T-helper 1 cell treated with Interleukin-12 subunit alpha and Interleukin-12 subunit beta and Interleukin-4 antibody, amounts not matched to agents 30 ng/mL and 1 ng/mL, for 36 hours (primary cell): ENCODE results near the gene HES7. TPM values are rescaled to one million over a fixed set of nuclear protein-coding genes. Genes with fewer than 3 reads are reported as not detected.

ENCODE experiments used
- intact Hi-C: fragments of 100-400 bp; cut with micrococcal nuclease; formaldehyde crosslinking; loops from one replicate; pipeline ENCODE4 v1.15.1; 2024
- total RNA-seq: library from RNA; stranded (reverse); gene quantifications from 2 replicates; pipeline ENCODE4 v1.2.3, GENCODE V29; 2022

The HES7 gene
- total RNA-seq, 1 donor from 2014 or later, result 1.2 TPM

DNA sequence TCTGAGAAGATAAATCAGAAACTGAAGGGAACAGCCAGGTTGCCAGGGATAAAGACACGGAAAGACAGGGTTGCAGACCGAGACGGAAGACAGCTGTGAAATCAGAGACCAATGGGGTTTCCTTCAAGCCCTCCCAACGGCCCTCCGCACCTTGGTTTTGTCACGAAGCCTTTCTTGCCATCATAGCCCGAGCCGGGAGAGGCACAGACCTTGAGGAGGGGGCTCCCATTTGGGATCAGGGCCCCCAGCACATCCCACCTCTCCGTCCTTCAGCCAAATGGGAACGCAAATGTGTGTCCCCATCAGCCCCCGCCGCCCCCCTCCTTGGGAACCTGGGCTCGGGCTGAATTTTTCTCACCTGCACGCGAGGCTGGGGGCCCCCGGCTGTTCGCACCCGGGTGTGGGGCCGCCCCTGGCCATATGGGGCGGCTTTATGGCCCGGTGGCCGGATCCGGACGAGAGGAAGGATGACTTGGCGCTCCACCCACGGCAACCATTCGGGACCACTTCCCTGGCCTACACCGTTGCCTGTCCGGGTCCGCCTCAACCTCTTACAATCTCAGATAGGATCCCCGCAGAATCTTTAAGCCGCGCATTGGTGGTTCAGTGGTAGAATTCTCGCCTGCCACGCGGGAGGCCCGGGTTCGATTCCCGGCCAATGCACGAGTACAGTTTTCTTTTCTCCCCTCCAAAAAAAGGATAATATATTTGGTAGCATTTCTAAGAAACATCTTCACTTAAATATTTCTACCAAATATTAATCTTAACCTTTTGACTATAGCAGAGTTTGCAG, 1.4 kb upstream of the HES7 start:
- intact Hi-C loops, result loop anchor here (1.0 to 10.0 kb wide), 4 partner anchors 13 to 619 kb away; partner anchors contain the start of genes CCDC42 and RPL26

DNA sequence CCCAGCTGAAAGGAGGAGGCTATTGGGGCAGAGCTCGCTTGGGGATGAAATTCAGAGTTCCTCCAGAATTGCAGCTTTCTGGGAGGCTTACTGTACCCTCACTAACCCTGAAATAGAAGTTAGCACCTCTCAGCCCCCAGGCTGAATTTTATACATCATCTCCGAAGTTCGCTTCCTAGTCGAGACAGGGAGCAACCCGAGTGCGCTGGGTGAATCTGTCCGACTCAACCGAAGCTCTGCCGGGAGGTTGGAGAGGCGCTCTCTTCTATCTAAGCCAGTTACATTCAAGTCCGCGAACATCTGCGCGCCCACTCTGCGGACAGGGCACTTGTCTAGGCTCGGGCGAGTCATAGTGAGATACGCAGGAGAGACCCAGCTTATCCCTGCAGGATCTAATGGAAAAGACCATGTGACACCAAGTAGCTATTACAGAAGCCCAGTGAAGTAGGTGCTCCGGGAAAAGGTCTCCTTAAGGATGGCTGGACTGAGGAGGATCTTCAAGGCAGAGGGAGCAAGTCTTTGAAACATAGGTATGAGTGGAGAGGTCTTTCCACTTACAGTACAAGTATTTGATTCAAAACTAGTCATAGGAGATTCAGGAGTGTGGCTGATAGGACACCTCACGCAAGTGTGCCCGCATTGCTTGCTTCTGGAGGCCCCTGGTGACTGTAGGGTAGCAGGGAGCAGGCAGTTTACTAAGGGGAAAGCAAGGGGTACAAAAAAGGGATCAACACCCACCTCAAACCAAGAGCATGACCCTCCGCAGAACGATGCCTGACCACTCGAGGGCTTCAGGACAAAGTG, 646 bp upstream of the HES7 start:
- intact Hi-C loops, result loop anchor here (1.0 to 10.0 kb wide), 5 partner anchors 14 to 620 kb away; partner anchors contain the start of genes CCDC42 and RPL26

DNA sequence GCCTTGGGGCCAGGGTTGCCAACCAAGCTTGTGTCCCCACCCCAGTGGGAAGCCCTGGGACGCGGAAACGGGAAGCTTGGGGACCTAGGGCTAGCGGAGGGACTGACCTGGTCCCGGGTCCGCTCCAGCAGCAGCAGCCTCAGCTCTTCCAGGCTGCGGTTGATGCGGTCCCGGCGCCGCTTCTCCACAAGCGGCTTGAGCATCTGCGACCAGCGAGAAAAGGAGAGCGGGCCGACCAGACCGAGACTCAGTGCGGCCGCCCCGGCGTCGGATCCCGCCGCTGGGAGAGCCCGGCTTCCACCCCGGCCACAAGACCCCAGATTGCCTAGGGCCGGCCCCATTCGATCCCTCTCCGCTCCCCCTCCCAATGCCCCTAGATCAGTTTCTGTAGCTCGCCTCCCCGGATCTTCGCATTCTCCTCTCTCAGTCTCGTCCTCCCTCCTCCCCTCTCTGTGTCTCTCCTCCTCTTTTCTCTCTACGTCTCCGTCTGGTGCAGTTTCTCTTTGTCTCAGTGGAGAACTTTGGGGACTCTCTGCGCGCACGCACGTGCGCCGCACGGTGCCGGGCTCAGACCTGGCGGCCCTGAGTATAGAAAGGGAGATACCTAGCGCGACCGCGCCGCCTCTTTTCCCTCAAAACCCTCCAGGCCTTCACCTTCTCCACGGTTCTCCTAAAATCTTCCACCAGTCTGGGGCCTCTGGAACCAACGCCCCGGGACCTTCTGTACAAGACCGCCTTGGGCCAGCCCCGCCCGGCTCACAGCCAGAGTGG, 797 bp downstream of the HES7 start:
- intact Hi-C loops, result loop anchor here (5.0 to 10.0 kb wide), 2 partner anchors 281 to 622 kb away; partner anchors contain the start of gene CCDC42

DNA sequence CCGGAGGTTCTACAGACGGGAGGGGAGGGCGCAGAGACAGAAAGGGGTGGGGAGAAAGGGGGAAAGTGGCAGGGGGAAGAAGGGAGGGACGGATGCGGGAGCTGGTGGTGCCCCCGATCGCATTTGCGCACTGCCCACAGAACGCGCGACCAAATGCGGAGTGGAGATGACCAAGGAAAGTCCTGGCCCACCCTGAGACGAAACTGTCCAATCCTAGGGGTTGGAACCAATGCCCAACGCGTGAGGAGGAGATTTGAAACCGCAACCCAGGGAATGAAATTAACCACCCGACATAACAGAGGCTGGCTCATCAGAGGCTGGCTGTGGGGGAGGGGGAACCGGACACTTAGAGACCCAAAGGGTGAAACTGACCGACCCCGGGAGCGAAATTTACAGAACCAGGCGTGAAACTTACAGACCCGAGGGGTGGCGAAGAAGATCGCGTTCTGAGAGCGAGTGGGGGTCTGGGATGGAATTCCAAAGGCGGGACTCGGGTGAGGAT, 1.4 kb downstream of the HES7 start:
- intact Hi-C loops, result loop anchor here (5.0 to 10.0 kb wide), 2 partner anchors 280 to 622 kb away; partner anchors contain the start of gene CCDC42

DNA sequence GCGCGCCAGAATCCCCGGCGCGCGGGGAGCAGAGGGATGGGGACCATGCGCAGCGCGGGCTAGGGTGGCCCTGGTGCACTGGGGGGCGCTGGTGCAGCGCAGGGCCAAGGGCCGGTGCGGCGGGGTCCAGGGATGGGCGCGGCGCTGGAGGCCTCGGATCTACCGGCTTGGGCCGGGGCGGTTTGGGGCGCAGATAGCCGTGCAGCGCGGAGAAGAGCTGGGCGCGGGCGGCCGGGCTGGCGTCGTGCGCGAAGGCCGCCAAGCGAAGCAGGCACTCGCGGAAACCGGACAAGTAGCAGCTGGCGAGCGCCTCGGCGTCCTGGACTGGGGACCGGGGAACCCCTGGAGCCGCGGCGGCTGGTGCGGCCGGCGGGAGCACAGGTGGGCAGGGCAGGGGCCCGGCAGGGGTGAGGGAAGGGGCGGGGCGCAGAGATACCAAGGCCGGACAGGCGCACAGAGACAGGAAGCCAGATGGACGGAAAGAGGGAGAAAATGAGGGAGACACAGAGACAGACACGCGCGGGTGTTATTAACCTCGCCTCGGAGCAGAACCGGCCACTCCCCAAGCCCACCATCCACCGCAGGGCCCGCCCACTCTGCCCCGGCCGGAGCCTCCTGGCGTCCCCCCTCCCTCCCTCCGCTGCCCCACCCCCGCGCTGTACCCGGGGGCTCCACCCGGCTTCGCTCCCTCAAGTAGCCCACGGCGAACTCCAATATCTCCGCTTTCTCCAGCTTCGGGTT, 2.1 kb downstream of the HES7 start:
- intact Hi-C loops, result loop anchor here (5.0 to 10.0 kb wide), 2 partner anchors 280 to 623 kb away; partner anchors contain the start of gene CCDC42

DNA sequence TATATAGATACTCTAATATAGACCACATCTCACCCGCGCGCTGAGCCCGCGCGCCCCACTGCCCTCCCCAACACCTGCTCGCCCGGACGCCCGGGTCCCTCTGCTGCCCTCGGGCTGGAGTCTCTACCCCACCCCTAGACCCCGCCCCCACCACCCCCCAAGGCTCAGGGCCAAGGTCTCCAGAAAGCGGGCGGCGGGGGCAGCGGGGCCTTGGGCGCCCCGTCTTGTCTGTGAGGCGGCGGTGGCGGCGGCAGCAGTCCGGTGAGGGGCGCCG, 2.6 kb downstream of the HES7 start:
- intact Hi-C loops, result loop anchor here (5.0 to 10.0 kb wide), 2 partner anchors 279 to 623 kb away; partner anchors contain the start of gene CCDC42

DNA sequence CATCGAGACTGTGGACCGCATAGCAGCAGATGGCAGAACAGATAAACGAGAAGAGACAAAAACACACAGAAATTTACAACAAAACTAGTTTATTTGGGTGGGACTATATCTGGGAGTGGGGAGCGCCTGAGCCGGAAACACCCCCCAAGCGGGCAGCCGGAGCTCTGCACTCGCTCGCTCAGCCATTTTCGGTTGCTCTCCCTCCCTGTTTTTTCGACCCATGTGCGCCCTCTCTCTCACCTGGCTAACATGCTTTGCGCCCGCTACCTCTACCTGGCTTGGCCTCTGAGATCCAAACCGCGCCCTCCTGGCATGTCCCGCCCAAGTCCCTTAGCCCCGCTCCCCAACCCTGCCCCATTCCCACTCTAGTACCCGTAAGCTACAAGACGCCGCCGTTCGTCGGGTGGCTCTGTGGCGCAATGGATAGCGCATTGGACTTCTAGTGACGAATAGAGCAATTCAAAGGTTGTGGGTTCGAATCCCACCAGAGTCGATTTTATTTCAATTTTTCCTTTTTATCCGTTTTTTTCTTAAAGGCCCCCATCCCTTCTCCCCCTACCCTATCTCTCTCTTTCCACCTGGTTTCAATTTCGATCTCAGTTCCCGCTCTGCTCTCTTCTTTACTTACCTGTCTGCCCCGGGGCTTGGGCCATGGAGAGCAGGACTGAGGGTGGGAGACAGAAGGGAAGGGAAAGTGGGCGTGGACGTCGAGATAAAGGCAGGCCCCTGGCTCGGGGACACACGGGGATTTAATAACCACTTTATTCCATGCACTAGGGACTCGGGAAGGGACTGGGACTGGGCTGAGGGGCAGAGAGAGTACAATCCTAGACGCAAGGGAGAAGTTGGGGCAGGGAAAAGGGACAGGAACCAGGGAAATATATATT, 3.1 kb downstream of the HES7 start:
- intact Hi-C loops, result loop anchor here (1.0 to 10.0 kb wide), 4 partner anchors 38 to 624 kb away; partner anchors contain the start of genes CCDC42 and RPL26

DNA sequence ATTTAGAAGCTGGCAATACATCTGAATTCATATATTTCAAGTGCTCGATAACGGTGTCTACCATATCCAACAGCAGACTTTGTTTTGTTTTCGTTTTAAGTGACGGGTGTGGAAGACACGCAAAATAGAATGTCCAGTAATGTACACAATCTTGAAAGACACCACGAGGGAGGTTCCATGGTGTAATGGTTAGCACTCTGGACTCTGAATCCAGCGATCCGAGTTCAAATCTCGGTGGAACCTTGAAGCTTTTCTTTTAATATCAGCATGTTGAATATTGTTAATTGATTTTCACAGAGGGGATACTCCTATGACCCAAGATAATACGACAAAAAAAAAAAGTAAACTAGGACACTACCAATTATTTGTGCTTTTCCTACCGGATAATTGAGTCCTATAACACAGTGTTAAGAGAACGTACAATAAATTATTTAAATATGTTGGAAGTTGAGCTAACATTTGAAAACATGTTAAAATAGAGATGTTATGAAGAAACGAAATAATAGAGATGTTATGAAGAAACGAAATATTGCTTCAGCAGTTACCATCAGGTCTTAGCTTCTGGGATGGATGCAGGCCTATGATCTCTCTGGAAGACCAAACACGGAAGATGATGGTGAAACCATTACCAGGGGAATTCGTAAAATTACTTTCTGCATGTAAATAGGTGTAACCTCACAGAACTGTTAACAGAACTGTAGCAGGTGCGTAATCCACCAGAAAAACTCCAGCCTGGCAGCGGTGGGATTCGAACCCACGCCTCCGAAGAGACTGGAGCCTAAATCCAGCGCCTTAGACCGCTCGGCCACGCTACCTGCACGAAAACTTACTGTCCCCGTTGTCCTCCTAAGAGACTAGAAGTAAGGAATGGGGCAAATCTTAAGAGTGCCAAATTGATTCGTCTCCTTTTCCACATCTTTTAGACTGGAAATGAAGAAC, 4.1 kb downstream of the HES7 start:
- intact Hi-C loops, result loop anchor here (1.0 to 10.0 kb wide), 11 partner anchors 18 to 625 kb away; partner anchors contain the start of genes CCDC42, CNTROB, RPL26 and TRAPPC1

DNA sequence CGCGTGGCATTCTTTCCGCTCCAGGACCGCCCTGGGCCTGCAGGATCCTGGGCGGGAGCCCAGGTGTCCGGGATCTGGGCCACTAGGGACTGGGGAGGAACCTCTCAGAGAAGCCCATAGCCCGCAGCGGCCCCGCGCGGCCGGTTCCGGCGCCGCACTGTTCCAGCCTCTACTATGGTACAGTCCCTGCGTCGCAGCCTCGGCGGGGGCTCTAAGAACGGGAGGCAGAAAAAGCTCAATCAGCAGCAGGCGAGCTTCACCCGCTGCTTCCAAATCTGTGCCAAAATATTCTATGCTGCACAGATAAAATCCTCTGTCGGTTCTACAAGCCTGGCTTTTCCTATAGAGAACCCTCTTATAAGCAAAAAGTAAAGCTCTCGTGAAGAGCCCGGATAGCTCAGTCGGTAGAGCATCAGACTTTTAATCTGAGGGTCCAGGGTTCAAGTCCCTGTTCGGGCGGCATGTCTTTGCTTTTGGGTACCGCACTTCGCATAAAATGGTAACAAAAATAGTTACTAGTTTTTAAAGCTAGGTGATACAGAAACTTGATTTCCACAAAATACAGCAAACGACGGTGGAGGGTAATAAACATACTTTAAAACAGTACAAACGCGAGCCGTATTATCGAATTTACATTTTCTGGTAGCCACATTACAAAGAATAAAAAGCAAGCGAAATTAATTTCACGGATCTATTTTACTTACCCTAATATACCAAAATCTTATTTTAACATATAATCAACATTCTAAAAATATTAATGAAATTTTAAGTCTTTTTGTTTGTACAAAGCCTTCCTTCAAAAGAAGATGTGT, 4.9 kb downstream of the HES7 start:
- intact Hi-C loops, result loop anchor here (1.0 to 5.0 kb wide), 12 partner anchors 9 to 187 kb away; partner anchors contain the start of genes CNTROB, SLC25A35 and TRAPPC1

DNA sequence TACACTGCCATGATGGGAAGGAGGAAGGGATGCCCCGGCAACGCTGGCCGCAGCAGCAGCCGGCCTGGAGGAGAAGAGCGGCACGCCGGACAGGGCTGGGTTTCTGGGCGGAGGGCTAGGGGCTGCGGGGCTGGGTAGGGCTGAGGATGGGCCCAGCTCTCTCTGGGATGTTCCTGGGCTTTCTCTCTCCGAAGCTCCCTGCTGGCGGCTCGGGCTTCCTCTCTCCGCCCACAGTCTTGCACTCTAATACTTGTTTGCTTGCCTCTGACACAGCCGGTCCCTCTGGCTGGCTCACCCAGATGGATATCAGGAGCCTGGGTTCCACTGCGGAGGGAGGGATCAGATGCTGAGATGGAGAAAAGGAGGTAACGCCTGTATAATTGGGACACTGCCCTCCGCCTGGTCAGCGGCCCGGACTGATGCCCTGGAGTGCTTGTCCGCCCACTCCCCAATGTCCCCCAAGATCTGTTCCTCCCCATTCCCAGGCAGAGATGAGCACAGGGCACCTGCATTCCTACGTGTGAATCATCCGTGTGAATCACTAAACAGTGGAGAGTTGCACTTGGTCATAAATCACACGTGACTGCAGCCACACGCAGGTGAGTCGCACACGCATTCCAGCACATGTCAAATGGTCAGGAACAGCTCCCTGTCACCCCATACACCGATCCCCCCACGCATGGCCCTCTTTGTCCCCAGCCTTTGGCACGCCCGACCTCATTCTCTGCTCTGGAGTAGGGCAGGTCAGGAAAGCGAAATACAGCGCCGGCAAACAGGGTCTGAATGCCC, 5.7 kb downstream of the HES7 start, which contains the start of gene ALOXE3:
TSS of gene ALOXE3 (minus strand) at position 535 of the 789 bp plus-strand sequence. CDS start at position 11, 524 bp downstream.
- intact Hi-C loops, result loop anchor here (1.0 to 5.0 kb wide), 7 partner anchors 8 to 186 kb away; partner anchors contain the start of genes CNTROB, SLC25A35 and TRAPPC1

DNA sequence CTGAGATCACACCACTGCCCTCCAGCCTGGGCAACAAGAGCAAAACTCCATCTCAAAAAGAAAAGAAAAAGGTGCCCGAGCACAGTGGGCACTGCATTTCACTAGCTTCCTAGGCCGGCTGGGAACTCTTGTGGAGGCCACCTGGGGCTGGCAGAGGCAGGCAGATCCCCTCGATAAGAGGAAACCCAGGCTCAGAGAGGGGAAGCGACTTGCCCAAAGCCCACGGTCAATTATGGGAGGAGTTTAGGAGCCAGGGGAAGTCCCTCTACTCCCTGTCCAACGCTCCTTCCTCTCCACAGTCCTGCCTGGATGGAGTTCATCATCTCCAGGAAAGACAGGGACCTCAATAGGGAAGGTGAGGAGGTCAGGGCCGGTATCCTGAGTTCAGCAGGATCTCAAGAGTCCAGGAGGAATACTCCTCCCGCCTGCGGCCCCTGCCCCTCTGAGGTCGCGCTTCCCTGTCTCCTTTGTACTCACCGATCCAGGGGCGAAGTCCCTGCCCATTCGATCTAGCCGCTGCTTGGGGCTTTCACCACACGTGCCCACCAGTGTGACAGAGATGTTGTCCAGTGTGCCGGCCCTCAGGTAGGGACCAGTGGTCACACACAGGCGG, 6.4 kb downstream of the HES7 start:
- intact Hi-C loops, result loop anchor here (5.0 kb wide), 1 partner anchor 185 kb away; the partner anchor contains the start of genes CNTROB and TRAPPC1

DNA sequence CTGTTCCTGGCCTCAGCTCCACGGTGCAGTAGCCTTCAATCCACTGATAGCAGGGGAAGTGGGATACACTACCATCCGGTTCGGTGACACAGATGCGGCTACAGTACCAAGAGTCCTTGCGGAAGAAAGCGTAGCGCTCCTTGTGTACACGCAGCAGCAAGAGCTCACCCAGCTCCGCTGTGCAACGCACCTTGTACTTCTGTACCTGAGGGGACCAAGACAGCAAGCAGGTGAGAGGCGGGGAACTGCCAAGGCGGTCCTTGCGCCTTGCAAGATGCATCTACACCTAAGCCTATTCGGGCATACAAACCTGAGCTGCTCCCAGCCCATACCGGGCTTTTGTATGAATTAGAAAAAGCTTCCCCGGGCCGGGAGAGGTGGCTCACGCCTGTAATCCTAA, 7.1 kb downstream of the HES7 start:
- intact Hi-C loops, result loop anchor here (5.0 kb wide), 1 partner anchor 184 kb away; the partner anchor contains the start of genes CNTROB and TRAPPC1

DNA sequence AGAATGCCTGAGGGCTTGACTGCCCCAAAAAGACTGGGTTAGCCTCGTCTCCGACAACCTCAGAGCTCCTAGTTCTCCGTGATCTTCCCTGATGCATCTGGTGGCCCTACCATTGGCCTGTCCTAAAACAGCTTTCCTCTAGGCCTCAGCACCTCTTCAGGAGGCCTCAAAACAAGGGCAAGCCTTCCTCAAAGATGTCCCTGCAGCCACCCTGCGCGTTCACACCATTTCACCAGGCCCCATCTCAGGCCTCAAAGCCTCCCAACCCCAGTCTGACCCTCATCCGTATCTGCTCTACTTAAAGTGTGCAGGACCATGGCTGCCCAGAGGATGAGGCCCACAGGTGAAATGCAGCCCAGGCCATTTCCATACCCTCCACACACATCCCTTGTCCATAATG, 13.0 kb downstream of the HES7 start:
- intact Hi-C loops, result loop anchor here (1.0 kb wide), 4 partner anchors 7 to 51 kb away; partner anchors contain the start of gene ALOXE3

DNA sequence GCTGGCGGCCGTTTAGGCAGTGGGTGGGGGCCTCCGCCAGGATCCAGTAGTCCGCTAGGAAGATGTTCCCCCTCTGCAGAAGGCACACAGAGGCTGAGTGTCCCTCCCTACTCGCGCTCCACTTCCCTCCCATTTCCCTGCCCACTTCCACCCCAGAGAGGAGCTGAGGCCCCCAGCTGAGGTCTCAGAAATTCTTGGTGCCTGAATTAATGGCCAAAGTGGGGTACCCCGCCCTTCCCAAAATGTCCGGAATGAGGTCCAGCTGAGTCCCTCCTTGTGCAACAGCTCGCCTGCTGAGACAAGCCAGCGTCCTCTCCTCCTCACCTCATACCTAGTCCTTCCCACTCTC, 13.5 kb downstream of the HES7 start:
- intact Hi-C loops, result loop anchor here (1.0 kb wide), 4 partner anchors 8 to 50 kb away; partner anchors contain the start of gene ALOXE3
